Hepatocyte (in vitro differentiated cells): ENCODE data around the gene ADAMTSL3. TPM values are rescaled to one million over a fixed set of nuclear protein-coding genes. Genes with fewer than 3 reads are reported as not detected.

ENCODE experiments used
- DNase-seq: peaks from one replicate; pipeline ENCODE4 v3.0.0-alpha.2; 2016; ENCODE audit warnings: low spot score
- H2AFZ ChIP-seq: fragments of 200-600 bp; sonication (generic); 2 replicates; pipeline ENCODE4 v1.6.0; 2016; ENCODE audit warnings: antibody characterized with exemption, mild to moderate bottlenecking
- H3K27ac ChIP-seq: fragments of 200-600 bp; sonication (generic); 2 replicates; pipeline ENCODE4 v1.5.1; 2016; ENCODE audit warnings: mild to moderate bottlenecking
- H3K27me3 ChIP-seq: fragments of 200-600 bp; sonication (generic); 2 replicates; pipeline ENCODE4 v1.6.1; 2016
- H3K36me3 ChIP-seq: fragments of 200-600 bp; sonication (generic); replicated peaks from 2 replicates; pipeline ENCODE4 v1.5.1; 2016; ENCODE audit warnings: low read depth; ENCODE audit not compliant: insufficient read depth
- H3K4me1 ChIP-seq: fragments of 200-600 bp; sonication (generic); 2 replicates; pipeline ENCODE4 v1.5.1; 2016; ENCODE audit warnings: mild to moderate bottlenecking, moderate library complexity; ENCODE audit not compliant: insufficient read depth
- H3K4me2 ChIP-seq: fragments of 200-600 bp; sonication (generic); 2 replicates; pipeline ENCODE4 v1.6.0; 2016
- H3K4me3 ChIP-seq: fragments of 200-600 bp; sonication (generic); 2 replicates; pipeline ENCODE4 v1.5.1; 2016; ENCODE audit warnings: mild to moderate bottlenecking
- H3K79me2 ChIP-seq: fragments of 200-600 bp; sonication (generic); 2 replicates; pipeline ENCODE4 v1.6.0; 2017; ENCODE audit warnings: mild to moderate bottlenecking
- H3K9me2 ChIP-seq: fragments of 200-600 bp; sonication (generic); replicated peaks from 2 replicates; pipeline ENCODE4 v1.6.0; 2017; ENCODE audit warnings: mild to moderate bottlenecking; ENCODE audit not compliant: insufficient read depth
- H3K9me3 ChIP-seq: fragments of 200-600 bp; sonication (generic); 2 replicates; pipeline ENCODE4 v1.5.1; 2016; ENCODE audit warnings: low read depth, mild to moderate bottlenecking
- H4K20me1 ChIP-seq: fragments of 200-600 bp; sonication (generic); 2 replicates; pipeline ENCODE4 v1.6.0; 2016; ENCODE audit warnings: mild to moderate bottlenecking; ENCODE audit not compliant: insufficient read depth, poor library complexity, severe bottlenecking
- CTCF ChIP-seq: fragments of 200-600 bp; sonication (generic); IDR thresholded peaks from 2 replicates; pipeline ENCODE4 v1.5.1; 2016; ENCODE audit warnings: antibody characterized with exemption, mild to moderate bottlenecking; ENCODE audit not compliant: poor library complexity
- EZH2 ChIP-seq: fragments of 200-600 bp; sonication (generic); IDR thresholded peaks from 2 replicates; pipeline ENCODE4 v1.6.1; 2016; ENCODE audit warnings: antibody characterized with exemption, mild to moderate bottlenecking, borderline replicate concordance
- EZH2phosphoT487 ChIP-seq: fragments of 200-600 bp; sonication (generic); IDR thresholded peaks from one replicate; pipeline ENCODE4 v1.6.1; 2018; ENCODE audit warnings: antibody characterized with exemption, mild to moderate bottlenecking, low read depth, moderate library complexity; ENCODE audit not compliant: unreplicated experiment, severe bottlenecking
- WGBS: methylation state at CpG from one replicate; pipeline ENCODE4 v1.1.6; 2016; ENCODE audit warnings: low lambda C conversion rate; ENCODE audit errors: missing lambda C conversion rate; 5-methylcytosine and 5-hydroxymethylcytosine counted together
- polyA plus RNA-seq: library from polyadenylated mRNA; unstranded; fragments of >200 nt; fragmentation: Nextera tagmentation; extraction: Ambion mirVana; gene quantifications from 2 replicates; pipeline ENCODE4 v1.2.1, GENCODE V29; 2016
- total RNA-seq: library from RNA; depleted of rRNA; stranded (reverse); fragments of >200 nt; gene quantifications from 2 replicates; pipeline ENCODE4 v1.2.3, GENCODE V29; 2014

The ADAMTSL3 gene
- total and polyA plus RNA-seq, 2 experiments from 2014 or later, result 5.0 to 5.2 TPM

DNA sequence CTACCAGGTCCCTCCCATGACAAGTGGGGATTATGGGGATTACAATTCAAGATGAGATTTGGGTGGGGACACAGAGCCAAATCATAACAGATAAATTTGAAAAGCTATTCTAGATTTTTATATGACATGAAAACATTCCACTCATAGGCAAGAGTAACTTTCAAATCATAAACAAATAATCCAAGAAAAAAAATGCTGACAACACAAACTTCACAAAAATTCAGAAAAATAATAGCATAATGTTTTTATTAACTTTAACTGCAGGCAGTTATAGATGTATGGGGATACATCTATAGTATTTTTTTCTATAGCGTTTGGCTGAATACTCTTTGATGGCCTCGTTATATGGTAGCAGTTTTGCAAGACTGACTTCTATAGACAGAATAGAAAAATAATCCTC is 243.1 kb downstream of the ADAMTSL3 start:
- Histone ChIP-seq H3K79me2 (no peaks in the 10 kb centered on the region), H2AFZ (no peak overlapping the region), H3K4me3 (no peak overlapping the region), H3K4me2 (no peak overlapping the region), H3K27ac (no peak overlapping the region), H3K9me3 (no peaks in the 10 kb centered on the region), H3K9me2 (no peaks in the 10 kb centered on the region), H3K4me1 (no peaks in the 10 kb centered on the region), H3K36me3 (no peaks in the 10 kb centered on the region), H3K27me3 (peaks cover 3% of the 10 kb centered on the region), H4K20me1 (no peaks in the 10 kb centered on the region)
- no peak for DNase-seq
- WGBS, result 94% methylated on average over 2 of the region's 2 CpGs
- TF ChIP-seq EZH2phosphoT487, result no peak
- TF ChIP-seq CTCF, result no peak

DNA sequence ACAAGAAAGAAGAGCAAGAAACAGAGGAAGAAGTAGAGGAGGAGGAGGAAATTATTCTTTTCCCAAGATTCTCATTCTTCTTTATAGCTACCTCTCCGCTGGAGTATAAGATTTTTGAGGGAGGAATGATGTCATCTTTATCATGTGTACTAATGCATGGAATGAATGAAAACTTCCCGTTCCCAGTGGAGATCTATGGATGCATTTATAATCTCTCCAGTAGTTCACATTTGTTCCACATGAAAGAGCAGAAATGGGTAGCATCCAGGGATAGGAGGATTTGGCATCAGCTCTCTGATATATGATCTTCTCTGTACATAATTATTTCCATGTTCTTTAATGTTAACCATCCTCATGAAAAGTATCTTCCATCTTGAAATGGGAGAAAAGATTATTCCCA is 244.4 kb downstream of the ADAMTSL3 start:
- Histone ChIP-seq H3K27me3 (peaks cover 3% of the 10 kb centered on the region), H3K9me3 (no peaks in the 10 kb centered on the region), H3K4me1 (no peaks in the 10 kb centered on the region), H3K79me2 (no peaks in the 10 kb centered on the region), H3K36me3 (no peaks in the 10 kb centered on the region), H3K27ac (no peak overlapping the region), H3K4me3 (no peak overlapping the region), H3K9me2 (no peaks in the 10 kb centered on the region), H4K20me1 (no peaks in the 10 kb centered on the region), H3K4me2 (no peak overlapping the region), H2AFZ (no peak overlapping the region)
- no peak for DNase-seq
- TF ChIP-seq EZH2phosphoT487 (no peak), EZH2 (no peak), CTCF (no peak)
- 88% methylated on average over 2 of the region's 2 CpGs for WGBS

- WGBS, result 89% methylated on average over 2 of the region's 2 CpGs
Measured at GRCh38 chr15:83899670-83900069, 245.7 kb downstream of the ADAMTSL3 start.

More at GRCh38 chr15:83899670-83900069, 245.7 kb downstream of the ADAMTSL3 start:
- no peak for TF ChIP-seq EZH2
- TF ChIP-seq EZH2phosphoT487, result no peak
- no peak for TF ChIP-seq CTCF
- Histone ChIP-seq H3K4me3 (no peak overlapping the region), H3K27ac (no peak overlapping the region), H3K36me3 (no peaks in the 10 kb centered on the region), H4K20me1 (no peaks in the 10 kb centered on the region), H3K4me1 (no peaks in the 10 kb centered on the region), H3K9me3 (no peaks in the 10 kb centered on the region), H3K4me2 (no peak overlapping the region), H3K27me3 (peaks cover 3% of the 10 kb centered on the region), H3K9me2 (no peaks in the 10 kb centered on the region), H2AFZ (no peak overlapping the region), H3K79me2 (no peaks in the 10 kb centered on the region)
- DNase-seq, result no peak
